NCI-H2171 treated with DMSO at 0.1 percent for 48 hours (cell line): ENCODE measurements around the gene S100A3.
"Not testable (repeated sequence)": the region's sequence is repeated elsewhere in the genome, so short reads cannot be mapped to it uniquely, and the experiment has no call there.

Experiments used
- DNase-seq: peaks from one replicate; lab custom pipeline; 2025; lab: John Stamatoyannopoulos, UW

The S100A3 gene, protein sequence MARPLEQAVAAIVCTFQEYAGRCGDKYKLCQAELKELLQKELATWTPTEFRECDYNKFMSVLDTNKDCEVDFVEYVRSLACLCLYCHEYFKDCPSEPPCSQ

DNA sequence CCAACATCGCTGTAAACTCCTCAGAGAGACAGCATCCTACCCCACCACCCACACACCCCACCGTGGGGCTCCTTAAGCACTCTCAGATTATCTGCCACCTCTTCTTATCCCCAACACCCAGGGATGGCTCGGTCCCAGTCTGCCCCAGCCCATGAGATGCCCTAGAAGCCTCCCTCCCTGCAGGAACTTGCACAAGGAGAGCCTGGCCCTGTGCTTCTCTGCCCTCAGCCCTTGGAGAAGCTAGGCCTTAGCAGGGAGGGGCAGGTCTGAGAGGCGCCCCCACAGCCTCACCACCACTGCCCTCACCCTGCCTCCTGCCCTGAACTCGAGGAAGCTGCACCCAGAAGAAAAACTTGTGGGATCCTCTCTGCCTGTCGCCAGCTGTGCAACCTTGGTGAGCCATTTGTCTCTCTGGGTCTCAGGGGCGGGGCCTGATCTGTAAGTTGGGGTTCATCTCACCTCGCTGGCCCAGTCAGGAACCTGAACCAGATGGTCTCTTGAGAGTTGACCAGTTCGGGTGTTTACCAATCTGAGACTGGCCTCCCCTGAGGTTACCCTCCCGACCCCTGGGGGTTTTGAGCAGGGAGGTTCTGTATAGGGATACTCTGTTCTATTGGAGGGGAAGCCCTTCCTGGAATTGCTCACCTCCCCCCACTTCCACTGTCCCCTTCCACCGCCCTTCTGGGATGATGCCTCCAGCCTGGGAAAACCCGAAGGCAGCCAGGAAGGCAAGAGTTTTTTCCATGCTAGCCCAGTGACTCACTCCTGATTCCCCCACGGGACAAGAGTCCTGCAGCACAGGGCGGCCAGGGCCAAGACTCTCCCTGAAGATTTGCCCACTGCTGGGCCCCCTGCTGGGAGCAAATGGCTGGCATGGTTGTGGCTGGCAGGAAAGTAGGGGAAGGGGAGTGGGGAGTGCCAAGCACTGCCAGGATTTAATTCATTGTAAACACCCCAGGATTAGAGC is at the start of gene S100A3:
TSS of gene S100A3 (minus strand) at position 537 of the 967 bp plus-strand sequence. CDS start 773 bp downstream, outside the sequence.
- DNase-seq, result no peak

DNA sequence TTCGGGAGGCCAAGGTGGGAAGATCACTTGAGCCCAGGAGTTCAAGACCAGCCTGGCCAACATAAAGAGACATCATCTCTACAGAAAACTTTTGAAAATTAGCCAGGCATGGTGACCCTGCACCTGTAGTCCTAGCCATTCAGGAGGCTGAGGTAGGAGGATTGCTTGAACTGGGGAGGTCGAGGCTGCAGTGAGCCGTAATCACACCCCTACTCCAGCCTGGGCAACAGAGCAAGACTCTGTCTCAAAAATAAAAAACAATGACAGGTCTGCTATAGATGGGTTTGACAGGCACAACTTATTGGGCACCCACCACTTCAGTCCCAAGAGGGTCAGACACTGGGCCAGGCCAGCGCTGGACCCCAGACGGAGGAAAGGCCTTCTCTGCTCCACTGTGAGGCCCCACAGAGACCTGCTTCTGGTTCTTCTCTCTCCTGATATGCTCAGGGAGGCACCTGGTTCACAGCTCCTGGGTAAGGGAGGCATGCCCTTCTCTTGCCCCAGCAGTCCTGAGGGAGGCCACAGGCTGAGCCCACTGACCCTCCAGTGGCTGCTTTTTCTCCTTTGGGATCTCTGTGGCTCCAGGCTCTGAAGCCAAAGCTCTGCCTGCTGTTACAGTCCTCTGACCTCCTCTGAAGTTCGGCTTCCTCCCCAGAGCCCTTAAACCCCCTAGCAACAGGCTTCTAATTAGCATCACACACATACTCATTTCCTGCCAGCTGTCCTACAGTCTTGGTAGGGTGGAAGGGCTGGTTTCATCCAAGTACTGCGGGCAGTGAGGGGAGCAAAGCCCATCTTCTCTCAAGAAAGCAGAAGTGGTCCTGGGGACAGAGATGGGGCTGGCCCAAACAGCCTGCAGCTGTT is 49.5 kb upstream of the S100A3 start:
- peak; percentile 34 for DNase-seq

DNA sequence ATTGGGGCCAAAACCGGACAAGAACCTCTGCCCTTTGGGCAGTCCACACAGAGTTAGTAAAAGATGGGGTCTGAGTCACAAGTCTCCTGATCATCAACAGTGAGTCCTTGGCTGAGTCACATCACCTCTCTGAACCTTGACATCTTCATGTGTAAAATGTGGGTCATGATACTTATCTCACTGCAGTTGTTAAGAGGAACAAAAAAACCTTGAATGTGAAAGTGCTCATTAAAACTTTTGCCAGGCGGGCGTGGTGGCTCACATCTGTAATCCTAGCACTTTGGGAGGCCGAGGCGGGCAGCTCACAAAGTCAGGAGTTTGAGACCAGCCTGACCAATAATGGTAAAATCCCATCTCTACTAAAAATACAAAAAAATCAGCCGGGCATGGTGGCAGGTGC is 48.1 kb upstream of the S100A3 start:
- no peak for DNase-seq

DNA sequence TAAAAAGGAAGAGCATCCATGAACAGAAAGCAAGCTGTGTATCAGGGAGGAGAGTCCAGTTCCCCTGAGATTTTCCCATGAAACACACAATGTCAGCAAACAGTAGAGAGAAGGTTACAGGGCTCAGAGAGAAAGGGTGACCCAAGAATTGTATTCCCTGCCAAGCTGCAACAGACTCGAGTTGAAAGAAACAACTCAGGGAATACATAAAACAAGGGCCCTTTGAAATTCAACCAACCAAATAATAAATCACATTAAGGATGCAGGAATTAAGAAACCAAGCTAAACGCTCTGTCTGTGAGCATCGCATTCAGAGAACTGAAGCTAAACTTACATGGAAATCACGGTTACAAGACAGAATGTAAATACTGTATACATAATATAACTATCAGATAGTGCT is 43.7 kb upstream of the S100A3 start:
- DNase-seq, result no peak

DNA sequence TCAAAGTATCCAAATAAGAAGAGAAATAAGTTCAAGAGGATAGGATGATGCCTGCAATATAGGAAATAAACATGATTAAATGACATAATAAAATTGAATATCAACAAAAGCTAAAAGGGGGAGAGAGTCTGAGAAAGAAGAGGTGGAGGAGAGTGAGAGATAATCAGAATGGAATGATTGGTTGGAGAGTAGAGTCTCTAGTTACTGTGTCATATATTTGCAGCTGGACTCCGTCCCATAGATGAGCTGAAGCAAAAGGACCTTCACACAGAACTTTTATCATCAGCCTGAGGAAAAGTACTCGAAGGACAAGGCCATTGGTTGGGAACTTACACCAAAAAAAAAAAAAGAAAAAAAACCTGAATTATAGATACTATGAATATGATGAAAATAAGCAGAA is 39.4 kb upstream of the S100A3 start:
- no peak for DNase-seq

DNA sequence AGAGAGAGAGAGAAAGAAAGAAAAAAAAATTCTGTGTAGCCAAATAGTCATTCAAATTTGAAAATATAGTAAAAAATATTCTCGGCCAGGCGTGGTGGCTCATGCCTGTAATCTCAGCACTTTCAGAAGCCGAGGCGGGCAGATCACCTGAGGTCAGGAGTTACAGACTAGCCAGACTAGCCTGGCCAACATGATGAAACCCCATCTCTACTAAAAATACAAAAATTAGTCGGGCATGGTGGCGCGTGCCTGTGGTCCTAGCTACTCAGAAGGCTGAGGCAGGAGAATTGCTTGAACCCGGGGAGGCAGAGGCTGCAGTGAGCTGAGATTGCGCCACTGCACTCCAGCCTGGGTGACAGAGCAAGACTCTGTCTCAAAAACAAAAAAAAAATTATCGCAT is 39.0 kb upstream of the S100A3 start:
- DNase-seq, result not testable (repeated sequence)

DNA sequence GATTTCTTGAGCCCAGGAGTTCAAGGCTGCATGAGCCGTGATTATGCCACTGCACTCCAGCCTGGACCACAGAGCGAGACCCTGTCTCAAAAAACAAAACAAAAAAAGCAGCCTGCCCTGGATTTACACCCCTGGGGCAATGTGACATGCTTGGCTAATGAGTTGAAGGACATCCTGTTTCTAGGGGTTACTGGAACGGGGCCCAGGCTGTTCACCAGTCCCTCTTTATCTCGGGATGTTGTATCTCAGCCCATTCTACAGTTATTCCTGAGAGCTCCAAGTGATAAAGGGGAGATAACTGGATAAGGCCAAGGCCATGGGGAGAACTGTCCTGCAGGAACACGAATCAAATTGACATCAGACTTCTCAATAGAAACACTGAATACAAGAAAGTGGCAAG is 38.3 kb upstream of the S100A3 start:
- DNase-seq, result no peak

DNA sequence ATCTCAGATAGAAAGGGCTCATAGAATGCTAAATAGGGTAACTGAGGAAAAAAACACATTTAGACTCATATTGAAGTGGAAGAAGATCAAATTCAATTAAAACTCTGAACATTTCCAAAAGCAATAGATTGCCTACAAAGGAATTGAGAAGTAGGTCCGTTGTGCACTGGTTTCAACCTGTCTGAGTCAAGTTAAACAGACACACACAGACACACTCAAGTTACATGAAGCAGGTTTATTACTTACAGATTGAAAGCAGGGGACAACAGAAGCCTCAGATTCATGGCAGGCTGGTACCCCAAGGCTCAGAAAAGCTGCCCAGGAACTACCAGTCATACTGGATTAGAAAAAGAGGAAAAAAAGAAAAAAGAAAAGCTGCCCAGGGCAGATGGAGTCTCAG is 37.3 kb upstream of the S100A3 start:
- DNase-seq, result no peak

DNA sequence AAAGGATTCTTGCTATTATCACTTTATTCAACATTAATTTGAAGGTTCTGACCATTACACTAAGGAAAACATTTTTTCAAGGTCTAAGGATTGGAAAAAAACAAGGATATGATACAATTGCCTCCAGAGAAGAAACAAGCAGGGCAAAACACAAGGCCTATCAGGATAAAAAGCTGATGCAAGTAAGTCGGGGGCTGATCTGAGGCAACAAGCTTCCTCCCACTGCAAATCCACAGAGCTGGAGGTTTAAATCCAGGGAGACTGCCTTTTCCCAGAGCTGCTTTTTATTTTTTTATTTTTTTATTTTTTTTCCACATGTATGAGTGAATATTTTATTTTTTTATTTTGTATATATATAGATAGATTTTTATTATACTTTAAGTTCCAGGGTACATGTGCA is 35.9 kb upstream of the S100A3 start:
- DNase-seq, result no peak

DNA sequence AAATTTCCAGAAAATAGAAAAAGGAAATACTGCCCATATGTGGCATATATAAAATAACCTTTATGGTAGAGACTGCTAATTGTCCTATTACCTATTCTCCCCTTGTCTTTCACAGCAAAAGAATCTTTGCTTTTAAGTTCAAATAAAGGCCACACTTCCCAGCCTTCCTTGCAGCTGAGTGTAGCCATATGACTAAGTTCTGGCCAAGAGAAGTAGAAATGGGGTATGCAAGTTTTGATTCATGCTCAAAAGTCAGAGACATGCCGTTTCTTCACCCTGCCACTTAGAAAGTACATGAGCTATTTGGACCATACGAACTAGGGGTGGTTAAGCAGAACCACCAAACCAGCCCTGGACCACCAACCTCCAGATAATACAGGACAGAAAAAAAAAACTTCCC is 34.9 kb upstream of the S100A3 start:
- no peak for DNase-seq

DNA sequence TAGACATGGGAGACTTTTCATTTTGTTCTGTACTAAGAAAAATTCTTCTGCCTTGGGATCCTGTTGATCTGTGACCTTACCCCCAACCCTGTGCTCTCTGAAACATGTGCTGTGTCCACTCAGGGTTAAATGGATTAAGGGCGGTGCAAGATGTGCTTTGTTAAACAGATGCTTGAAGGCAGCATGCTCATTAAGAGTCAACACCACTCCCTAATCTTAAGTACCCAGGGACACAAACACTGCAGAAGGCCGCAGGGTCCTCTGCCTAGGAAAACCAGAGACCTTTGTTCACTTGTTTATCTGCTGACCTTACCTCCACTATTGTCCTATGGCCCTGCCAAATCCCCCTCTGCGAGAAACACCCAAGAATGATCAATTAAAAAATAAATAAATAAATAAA is 34.5 kb upstream of the S100A3 start:
- not testable (repeated sequence) for DNase-seq

DNA sequence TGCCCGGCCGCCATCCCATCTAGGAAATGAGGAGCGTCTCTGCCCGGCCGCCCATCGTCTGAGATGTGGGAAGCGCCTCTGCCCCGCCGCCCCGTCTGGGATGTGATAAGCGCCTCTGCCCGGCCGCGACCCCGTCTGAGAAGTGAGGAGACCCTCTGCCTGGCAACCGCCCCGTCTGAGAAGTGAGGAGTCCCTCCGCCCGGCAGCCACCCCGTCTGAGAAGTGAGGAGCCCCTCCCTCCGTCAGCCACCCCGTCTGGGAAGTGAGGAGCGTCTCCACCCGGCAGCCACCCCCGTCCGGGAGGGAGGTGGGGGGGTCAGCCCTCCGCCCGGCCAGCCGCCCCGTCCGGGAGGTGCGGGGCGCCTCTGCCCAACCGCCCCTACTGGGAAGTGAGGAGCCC is 33.8 kb upstream of the S100A3 start:
- not testable (repeated sequence) for DNase-seq

DNA sequence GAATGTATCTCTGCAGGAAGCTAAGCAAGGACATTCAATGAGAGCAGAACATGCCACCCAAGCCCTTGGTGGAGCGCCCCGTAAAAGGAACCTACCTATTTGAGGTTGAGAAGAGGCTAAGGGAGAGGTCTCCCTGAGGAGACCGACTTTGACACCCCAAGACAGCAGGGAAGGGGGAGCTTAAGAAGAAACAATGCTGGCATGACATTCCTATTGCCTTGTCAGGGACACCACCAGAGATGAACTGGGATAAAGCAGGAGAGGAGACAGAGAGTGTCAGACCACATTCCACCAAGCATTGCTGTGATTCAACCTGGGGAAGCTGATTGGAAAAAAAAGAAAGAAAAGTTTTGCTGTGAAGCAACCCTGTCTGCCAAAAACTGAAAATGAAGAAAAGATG is 29.9 kb upstream of the S100A3 start:
- no peak for DNase-seq

DNA sequence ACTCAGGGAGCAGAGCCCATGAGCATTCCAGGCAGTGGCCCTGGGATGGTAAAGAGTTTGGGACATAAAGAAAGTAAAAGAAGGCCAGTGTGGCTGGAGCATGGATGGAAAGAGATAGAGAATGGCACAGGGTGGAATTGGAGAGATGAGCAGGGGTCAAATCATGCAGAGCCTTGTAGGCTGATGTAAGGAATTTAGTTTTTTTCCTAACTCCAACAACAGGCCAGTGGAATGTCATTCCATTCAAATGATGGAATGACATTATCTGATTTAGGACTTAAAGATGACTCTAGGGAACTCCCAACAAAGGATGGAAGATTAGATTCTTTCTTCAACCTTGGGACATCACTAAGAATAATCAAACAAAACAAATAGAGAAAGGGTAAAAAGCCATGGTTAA is 29.4 kb upstream of the S100A3 start:
- DNase-seq, result no peak

DNA sequence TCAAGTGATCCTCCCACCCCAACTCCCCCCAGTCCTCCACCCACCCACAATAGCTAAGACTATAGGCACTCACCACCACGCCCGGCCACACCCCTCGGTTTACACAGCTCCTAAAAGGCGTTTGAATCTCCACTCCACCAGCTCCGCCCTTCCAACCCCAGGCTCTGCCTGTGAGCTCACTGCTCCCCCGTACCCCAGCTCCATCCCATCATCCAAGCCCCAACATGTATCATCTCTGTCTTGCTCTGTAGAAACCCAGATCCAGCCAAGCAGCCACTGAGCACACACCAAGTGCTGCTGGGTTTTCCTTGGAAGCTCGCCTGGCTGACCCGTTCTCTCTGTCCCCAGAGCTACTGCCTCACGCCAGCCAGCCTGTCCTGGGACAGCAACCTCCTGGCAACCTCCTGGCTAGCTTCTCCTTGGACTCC is 28.6 kb upstream of the S100A3 start:
- no peak for DNase-seq

DNA sequence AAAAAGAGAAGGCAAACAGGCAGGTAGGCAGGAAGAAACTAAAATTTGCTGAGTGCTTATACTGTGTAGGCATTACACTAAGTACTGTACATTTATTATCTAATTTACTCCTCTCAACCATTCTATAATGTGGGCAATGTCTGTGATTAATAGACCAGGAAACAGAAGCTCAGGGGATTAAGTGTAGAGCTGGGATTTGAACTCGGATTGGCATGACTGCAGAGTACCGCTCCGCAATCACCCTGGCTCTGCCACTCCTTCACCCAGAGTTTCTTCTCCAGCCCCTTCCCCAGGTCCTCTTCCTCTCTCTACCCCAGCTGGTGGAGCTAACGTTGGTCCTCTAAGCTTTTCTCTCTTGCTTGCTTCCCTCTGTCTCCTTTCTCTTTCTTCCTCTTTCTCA is 28.1 kb upstream of the S100A3 start:
- DNase-seq, result no peak

DNA sequence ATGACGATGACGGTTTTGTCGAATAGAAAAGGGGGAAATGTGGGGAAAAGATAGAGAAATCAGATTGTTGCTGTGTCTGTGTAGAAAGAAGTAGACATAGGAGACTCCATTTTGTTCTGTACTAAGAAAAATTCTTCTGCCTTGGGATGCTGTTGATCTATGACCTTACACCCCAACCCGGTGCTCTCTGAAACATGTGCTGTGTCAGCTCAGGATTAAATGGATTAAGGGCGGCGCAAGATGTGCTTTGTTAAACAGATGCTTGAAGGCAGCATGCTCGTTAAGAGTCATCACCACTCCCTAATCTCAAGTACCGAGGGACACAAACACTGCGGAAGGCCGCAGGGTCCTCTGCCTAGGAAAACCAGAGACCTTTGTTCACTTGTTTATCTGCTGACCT is 26.4 kb upstream of the S100A3 start:
- not testable (repeated sequence) for DNase-seq

DNA sequence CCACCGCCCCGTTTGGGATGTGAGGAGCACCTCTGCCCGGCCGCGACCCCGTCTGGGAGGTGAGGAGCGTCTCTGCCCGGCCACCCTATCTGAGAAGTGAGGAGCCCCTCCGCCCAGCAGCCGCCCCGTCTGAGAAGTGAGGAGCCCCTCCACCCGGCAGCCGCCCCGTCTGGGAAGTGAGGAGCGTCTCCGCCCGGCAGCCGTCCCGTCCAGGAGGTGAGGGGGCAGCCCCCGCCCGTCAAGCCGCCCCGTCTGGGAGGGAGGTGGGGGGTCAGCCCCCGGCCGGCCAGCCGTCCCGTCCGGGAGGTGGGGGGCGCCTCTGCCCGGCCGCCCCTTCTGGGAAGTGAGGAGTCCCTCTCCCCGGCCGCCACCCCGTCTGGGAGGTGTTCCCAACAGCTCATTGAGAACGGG is 26.0 kb upstream of the S100A3 start:
- not testable (repeated sequence) for DNase-seq

DNA sequence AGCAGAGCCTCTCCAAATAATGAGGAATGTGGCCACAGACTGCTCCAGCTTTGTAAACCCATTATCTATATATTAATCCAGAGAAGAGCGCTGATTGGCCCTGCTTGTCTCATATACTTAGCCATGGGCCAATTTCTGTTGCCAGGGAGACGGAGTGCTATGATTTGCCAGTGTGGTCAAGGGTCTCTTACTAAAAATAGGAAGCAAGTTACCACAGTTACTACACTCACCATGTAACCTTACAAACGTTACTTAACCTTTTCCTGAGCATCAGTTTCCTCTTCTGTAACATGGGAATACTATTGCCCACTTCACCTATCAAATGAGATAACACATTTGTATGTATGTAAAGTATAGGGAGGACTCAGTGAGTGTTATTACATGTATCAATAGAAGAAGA is 24.3 kb upstream of the S100A3 start:
- no peak for DNase-seq

DNA sequence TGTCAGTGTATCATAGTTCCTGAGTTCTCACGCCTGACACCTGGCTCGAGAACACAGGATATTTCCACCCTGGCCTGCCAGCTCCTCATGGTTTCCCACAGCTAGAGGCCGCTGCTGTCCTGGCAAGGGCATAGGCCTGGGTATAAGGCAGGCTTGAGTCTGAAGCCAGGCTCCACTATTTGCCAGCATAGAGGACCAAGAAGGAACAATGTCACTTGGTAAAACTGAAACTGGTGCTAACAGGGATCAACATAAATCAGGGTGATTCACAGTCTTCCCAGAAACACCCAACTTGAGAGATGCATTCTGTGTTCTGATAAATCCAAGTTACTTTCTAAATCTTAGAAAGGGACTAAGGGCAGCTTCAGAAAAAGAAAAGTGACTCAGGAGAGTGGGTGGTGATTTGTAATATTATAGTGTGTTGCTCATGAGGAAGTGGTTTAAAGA is 23.5 kb upstream of the S100A3 start:
- DNase-seq, result no peak

DNA sequence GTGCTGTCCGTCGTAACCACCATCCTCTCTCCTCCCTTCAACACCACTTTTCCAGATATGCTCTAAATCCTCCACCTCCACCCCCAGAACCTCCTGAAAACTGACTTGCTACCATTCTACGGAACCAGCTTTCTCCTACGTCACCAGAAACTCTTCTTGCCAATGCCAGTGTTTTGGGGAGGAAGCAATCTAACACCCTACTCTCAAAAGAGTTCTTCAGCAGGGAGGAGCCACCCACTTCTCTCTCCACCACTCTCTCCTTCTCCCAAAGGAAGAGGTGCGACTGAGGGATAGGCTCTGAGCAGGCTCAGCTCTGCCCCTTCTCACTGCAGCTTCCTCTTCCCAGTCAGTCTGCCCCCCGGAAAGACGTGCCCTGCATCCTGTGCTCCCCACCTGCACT is 22.6 kb upstream of the S100A3 start:
- DNase-seq, result no peak

DNA sequence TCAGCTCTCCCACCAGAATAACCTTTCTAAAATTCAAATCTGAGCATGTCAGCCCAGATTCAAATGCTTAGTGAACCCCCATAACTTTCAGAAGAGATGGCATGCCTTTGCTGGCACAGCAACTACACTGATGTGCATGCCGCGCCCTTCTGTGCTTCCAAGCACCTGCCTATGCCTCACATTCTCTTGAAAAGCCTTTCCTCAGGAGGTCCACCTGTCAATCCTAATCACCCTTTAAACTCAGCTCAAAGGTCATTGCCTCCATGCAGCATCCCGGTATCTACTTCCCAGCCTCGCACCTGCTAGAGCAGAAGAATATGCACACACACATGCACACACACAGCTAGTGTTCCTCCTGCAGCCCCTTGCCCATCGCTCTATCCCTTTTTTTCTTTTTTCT is 21.8 kb upstream of the S100A3 start:
- DNase-seq, result no peak

DNA sequence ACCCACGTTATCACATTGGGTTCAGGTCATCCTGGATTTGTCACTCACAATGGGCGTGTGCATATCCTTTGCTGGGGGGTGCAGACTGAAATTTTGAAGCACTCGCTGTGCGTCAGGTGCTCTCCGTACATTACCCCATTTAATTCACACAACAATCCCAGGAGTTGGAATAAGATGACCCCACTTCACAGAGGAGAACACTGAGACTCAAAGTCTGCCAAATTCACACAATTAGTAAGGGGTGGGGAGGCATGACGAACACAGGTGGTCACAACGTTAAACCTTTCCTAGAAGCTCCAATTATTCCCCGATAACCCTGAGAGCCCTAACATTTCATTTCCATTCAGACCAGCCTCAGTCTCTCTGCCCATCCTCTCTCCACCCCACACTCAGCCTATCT is 20.4 kb upstream of the S100A3 start:
- no peak for DNase-seq
